Keratinocyte (primary cell): ENCODE data around the gene ZNF335.

Experiments
- CTCF ChIP-seq, 3 experiments: IDR thresholded peaks in 1 of 3; conservative IDR thresholded peaks in 1 of 3; optimal IDR thresholded peaks in 1 of 3; 2 replicates in 2 of 3; 3 replicates in 1 of 3; pipeline versions ENCODE3 to v1.5.1; 2011; ENCODE audit warnings: low read length in 3 of 3, mild to moderate bottlenecking in 3 of 3, moderate library complexity in 2 of 3, control low read depth in 1 of 3, inconsistent platforms in 1 of 3; ENCODE audit not compliant: insufficient read depth in 2 of 3; ENCODE audit errors: extremely low read depth in 1 of 3
- EZH2 ChIP-seq: IDR thresholded peaks from one replicate; pipeline ENCODE4 v1.6.1; 2012; ENCODE audit warnings: inconsistent platforms, mild to moderate bottlenecking, low read length, moderate library complexity

- TF ChIP-seq CTCF (optimal IDR thresholded peaks at IDR 0.05 in 1 of 3, IDR thresholded peaks at IDR 0.05 in 1 of 3, conservative IDR thresholded peaks at IDR 0.05 in 1 of 3; ENCODE audit: extremely low read depth in 1 of 3, insufficient read depth in 2 of 3, low read length in 3 of 3) = no peak
- TF ChIP-seq EZH2 = no peak
These were observed 27.6 kb downstream of the ZNF335 start for GRCh38 chr20:45944151-45944964.
